Right atrium auricular region (tissue), 2 donors: Measurements from ENCODE around the gene NRXN3. TPM values are rescaled to one million over a fixed set of nuclear protein-coding genes. Genes with fewer than 3 reads are reported as not detected.

Experiments used
- DNase-seq: peaks from one replicate; pipeline ENCODE4 v3.0.0-alpha.2; 2019; ENCODE audit warnings: low spot score
- H3K27ac ChIP-seq, 2 donors: fragments of 200-600 bp; sonication (generic); 1 replicate in 1 of 2; 2 replicates in 1 of 2; pipeline ENCODE4 v1.5.1; 2016 to 2019
- H3K27me3 ChIP-seq, 2 donors: fragments of 200-600 bp; sonication (generic); one replicate each; pipeline versions ENCODE4 v1.5.1 to v1.6.0; 2017 to 2019
- H3K36me3 ChIP-seq: fragments of 200-600 bp; sonication (generic); one replicate; pipeline ENCODE4 v1.5.1; 2016
- H3K4me1 ChIP-seq, 2 donors: fragments of 200-600 bp; sonication (generic); one replicate each; pipeline versions ENCODE4 v1.5.1 to v1.6.0; 2017 to 2019
- H3K4me3 ChIP-seq, 2 donors: fragments of 200-600 bp; sonication (generic); 1 replicate in 1 of 2; 2 replicates in 1 of 2; pipeline ENCODE4 v1.5.1; 2017 to 2019; ENCODE audit warnings: mild to moderate bottlenecking in 1 of 2, moderate library complexity in 1 of 2
- H3K9me3 ChIP-seq, 2 donors: fragments of 200-600 bp; sonication (generic); one replicate each; pipeline ENCODE4 v1.5.1; 2019
- total RNA-seq, 2 donors: library from RNA; depleted of rRNA; stranded (reverse); fragments of >200 nt; gene quantifications; one replicate each; pipeline ENCODE4 v1.1.0, GENCODE V29; 2016
- TF ChIP-seq, protein P1 (sequence below), 2 donors: fragments of 200-600 bp; sonication (generic); IDR thresholded peaks; one replicate each; pipeline ENCODE4 v1.5.1; 2019; ENCODE audit warnings: antibody characterized with exemption in 2 of 2

NRXN3 gene
- total RNA-seq, 2 donors from 2014 or later, result 2.0 to 2.3 TPM

DNA sequence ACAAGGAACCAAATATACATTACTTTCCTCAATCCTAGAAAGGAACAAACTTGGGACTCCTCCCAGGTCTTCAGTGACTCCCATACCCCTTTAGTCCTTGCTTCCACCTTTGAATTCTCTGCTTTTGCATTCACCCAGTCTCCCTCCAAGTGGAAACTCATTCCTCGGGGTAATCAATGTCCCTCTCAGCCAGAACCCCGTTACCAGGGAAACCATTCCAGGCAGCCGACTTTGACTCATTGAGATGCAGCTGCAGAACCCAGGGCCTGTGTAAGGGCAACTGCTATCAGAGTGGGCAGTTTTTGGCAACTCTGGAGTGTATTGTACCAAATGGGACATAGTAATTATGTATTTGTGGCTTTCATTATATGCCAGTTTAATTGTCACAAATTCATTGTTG, 186.2 kb downstream of the NRXN3 start:
- Histone ChIP-seq H3K27me3 (no peaks in the 10 kb centered on the region), H3K4me1 (no peaks in the 10 kb centered on the region), H3K27ac (no peak overlapping the region), H3K9me3 (no peaks in the 10 kb centered on the region), H3K36me3 (no peaks in the 10 kb centered on the region), H3K4me3 (no peak overlapping the region)
- TF ChIP-seq, protein P1, sequence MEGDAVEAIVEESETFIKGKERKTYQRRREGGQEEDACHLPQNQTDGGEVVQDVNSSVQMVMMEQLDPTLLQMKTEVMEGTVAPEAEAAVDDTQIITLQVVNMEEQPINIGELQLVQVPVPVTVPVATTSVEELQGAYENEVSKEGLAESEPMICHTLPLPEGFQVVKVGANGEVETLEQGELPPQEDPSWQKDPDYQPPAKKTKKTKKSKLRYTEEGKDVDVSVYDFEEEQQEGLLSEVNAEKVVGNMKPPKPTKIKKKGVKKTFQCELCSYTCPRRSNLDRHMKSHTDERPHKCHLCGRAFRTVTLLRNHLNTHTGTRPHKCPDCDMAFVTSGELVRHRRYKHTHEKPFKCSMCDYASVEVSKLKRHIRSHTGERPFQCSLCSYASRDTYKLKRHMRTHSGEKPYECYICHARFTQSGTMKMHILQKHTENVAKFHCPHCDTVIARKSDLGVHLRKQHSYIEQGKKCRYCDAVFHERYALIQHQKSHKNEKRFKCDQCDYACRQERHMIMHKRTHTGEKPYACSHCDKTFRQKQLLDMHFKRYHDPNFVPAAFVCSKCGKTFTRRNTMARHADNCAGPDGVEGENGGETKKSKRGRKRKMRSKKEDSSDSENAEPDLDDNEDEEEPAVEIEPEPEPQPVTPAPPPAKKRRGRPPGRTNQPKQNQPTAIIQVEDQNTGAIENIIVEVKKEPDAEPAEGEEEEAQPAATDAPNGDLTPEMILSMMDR (IDR thresholded peaks at IDR 0.05), result no peak
- no peak for DNase-seq

- no peaks in the 10 kb centered on the region for H3K27me3 ChIP-seq
- no peaks in the 10 kb centered on the region for H3K4me1 ChIP-seq
- H3K36me3 ChIP-seq, result no peaks in the 10 kb centered on the region
- TF ChIP-seq, protein P1 (IDR thresholded peaks at IDR 0.05), result no peak
- H3K27ac ChIP-seq, result no peak overlapping the region
- DNase-seq, result no peak
- H3K9me3 ChIP-seq, result no peaks in the 10 kb centered on the region
- H3K4me3 ChIP-seq, result no peak overlapping the region
Measured at GRCh38 chr14:78358591-78358990, 188.4 kb downstream of the NRXN3 start.

DNA sequence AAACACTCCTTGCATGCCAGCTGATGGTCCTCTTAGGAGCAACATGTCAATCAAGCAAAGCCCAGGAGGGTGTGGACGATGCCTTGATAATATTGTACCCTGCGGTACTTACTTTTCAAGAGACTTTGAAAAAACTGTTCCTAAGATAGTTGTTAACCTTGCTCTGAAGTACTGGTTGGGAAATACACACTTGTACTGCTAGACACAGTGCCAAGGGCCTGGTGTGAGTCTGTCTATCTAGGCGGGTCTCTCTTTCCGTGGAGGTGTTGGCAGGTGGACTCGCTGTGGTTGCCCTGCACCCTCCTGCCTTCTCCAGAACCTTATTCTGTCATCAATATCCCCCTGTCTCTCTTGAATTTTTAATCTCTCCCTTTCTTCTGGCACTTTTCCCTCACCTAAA, 189.4 kb downstream of the NRXN3 start:
- no peak for DNase-seq
- no peaks in the 10 kb centered on the region for H3K36me3 ChIP-seq
- no peaks in the 10 kb centered on the region for H3K27me3 ChIP-seq
- no peak overlapping the region for H3K4me3 ChIP-seq
- no peaks in the 10 kb centered on the region for H3K4me1 ChIP-seq
- TF ChIP-seq, protein P1 (IDR thresholded peaks at IDR 0.05), result no peak
- H3K27ac ChIP-seq, result no peak overlapping the region
- H3K9me3 ChIP-seq, result no peaks in the 10 kb centered on the region

GRCh38 chr14:78363008-78363407, 192.8 kb downstream of the NRXN3 start:
- Histone ChIP-seq H3K27ac (no peak overlapping the region), H3K9me3 (no peaks in the 10 kb centered on the region), H3K27me3 (no peaks in the 10 kb centered on the region), H3K4me3 (no peak overlapping the region), H3K4me1 (no peaks in the 10 kb centered on the region), H3K36me3 (no peaks in the 10 kb centered on the region)
- no peak for DNase-seq
- TF ChIP-seq, protein P1 (IDR thresholded peaks at IDR 0.05), result no peak

- Histone ChIP-seq H3K4me1 (no peaks in the 10 kb centered on the region), H3K27me3 (no peaks in the 10 kb centered on the region), H3K27ac (no peak overlapping the region), H3K36me3 (no peaks in the 10 kb centered on the region), H3K9me3 (no peaks in the 10 kb centered on the region), H3K4me3 (no peak overlapping the region)
- TF ChIP-seq, protein P1 (IDR thresholded peaks at IDR 0.05), result no peak
- DNase-seq, result no peak
Measured at GRCh38 chr14:78367355-78367754, 197.2 kb downstream of the NRXN3 start.

GRCh38 chr14:78383060-78383459, 212.9 kb downstream of the NRXN3 start:
- no peaks in the 10 kb centered on the region for H3K9me3 ChIP-seq
- H3K27ac ChIP-seq, result no peak overlapping the region
- no peak overlapping the region for H3K4me3 ChIP-seq
- H3K4me1 ChIP-seq, result no peaks in the 10 kb centered on the region
- TF ChIP-seq, protein P1 (IDR thresholded peaks at IDR 0.05), result no peak
- no peaks in the 10 kb centered on the region for H3K36me3 ChIP-seq
- no peaks in the 10 kb centered on the region for H3K27me3 ChIP-seq
- no peak for DNase-seq
